Effector memory CD8-positive, alpha-beta T cell (primary cell): Measurements from ENCODE around the gene NTSR1.

ENCODE experiments used
- ATAC-seq: fragments of 150-1000 bp; cut with Tn5 transposase; replicated peaks from 2 replicates; pipeline ENCODE4 v1.10.0; 2021; ENCODE audit warnings: mild to moderate bottlenecking, moderate library complexity
- DNase-seq, 3 experiments: peaks; one replicate each; pipeline ENCODE4 v3.0.0; 2021
- H3K27ac Mint-ChIP-seq, 2 donors: one replicate each; pipeline ENCODE4 v1.8.0; 2022; ENCODE audit warnings: mild to moderate bottlenecking in 2 of 2, mixed read lengths in 2 of 2, moderate library complexity in 2 of 2
- H3K27me3 Mint-ChIP-seq, 2 donors: one replicate each; pipeline ENCODE4 v1.8.0; 2022; ENCODE audit warnings: mixed read lengths in 2 of 2
- H3K36me3 Mint-ChIP-seq: one replicate; pipeline ENCODE4 v1.8.0; 2022; ENCODE audit warnings: mild to moderate bottlenecking, moderate library complexity, mixed read lengths; ENCODE audit not compliant: insufficient read depth
- H3K4me1 Mint-ChIP-seq, 2 donors: one replicate each; pipeline ENCODE4 v1.8.0; 2022; ENCODE audit warnings: low read depth in 2 of 2, mixed read lengths in 2 of 2
- H3K4me3 Mint-ChIP-seq, 2 donors: one replicate each; pipeline ENCODE4 v1.8.0; 2022; ENCODE audit warnings: mild to moderate bottlenecking in 2 of 2, mixed read lengths in 2 of 2, moderate library complexity in 2 of 2
- H3K9me3 Mint-ChIP-seq, 2 donors: one replicate each; pipeline ENCODE4 v1.8.0; 2022; ENCODE audit warnings: mixed read lengths in 2 of 2

NTSR1 gene

GRCh38 chr20:62790075-62790474 is 81.4 kb downstream of the NTSR1 start:
- no peak for DNase-seq
- peaks cover 10 to 21% of the 10 kb centered on the region in 2 donors for H3K4me1 Mint-ChIP-seq
- no peak overlapping the region for H3K27ac Mint-ChIP-seq
- no peaks in the 10 kb centered on the region for H3K27me3 Mint-ChIP-seq
- H3K36me3 Mint-ChIP-seq = peaks cover 20% of the 10 kb centered on the region
- ATAC-seq = no peak
- no peak overlapping the region for H3K4me3 Mint-ChIP-seq
- H3K9me3 Mint-ChIP-seq = no peaks in the 10 kb centered on the region

DNA sequence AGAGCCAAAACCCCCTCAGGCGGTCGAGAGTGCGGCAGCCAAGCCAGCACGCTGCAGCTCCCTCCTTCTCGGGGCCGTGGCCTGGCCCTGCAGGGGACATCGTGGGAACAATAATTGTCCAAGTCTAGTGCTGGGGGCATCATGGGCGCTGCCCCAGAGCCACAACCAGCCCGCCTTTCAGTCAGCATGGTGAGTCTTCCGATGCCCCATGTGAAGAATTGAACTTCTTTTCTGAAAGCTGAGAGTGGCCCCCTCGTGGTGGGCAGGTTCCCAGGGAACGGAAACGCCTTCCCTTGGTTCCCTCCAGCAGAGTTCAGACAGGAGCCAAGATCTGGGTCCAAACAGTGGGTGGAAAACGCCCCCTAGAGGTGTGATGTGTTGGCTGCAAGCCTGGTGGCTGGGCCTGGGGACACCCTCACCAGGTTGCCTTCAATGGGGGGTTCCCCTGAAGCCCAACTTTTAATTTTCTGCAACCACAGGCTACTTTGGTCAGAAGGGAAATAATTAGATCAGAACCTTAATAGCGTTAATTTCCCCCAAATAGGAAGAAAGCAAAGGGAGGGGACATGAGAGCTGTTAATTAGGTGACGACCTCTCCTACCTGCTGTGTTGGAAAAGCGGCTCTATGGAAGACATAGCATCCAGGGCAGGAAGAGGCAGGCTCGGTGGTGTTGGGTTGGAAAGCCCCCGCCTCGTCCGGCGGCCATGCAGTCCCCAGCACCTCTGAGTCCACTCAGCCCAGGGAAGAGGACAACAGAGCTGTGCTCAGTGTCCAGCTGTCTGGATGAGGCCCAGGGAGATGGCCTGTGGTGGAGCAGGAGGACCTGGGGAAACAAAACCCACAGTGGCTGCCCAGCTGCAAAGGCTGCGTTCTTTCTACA is 82.9 kb downstream of the NTSR1 start:
- H3K4me1 Mint-ChIP-seq = peaks cover 10 to 24% of the 10 kb centered on the region in 2 donors
- no peaks in the 10 kb centered on the region for H3K27me3 Mint-ChIP-seq
- DNase-seq (peak; percentile 50 to 62 (median 57)), ATAC-seq (no peak)
- H3K36me3 Mint-ChIP-seq = peaks cover 31% of the 10 kb centered on the region
- no peaks in the 10 kb centered on the region for H3K9me3 Mint-ChIP-seq
- peak overlapping the region; percentile 20 to 87 for H3K27ac Mint-ChIP-seq
- H3K4me3 Mint-ChIP-seq = peak overlapping the region in 1 of 2 donors; percentile 55

DNA sequence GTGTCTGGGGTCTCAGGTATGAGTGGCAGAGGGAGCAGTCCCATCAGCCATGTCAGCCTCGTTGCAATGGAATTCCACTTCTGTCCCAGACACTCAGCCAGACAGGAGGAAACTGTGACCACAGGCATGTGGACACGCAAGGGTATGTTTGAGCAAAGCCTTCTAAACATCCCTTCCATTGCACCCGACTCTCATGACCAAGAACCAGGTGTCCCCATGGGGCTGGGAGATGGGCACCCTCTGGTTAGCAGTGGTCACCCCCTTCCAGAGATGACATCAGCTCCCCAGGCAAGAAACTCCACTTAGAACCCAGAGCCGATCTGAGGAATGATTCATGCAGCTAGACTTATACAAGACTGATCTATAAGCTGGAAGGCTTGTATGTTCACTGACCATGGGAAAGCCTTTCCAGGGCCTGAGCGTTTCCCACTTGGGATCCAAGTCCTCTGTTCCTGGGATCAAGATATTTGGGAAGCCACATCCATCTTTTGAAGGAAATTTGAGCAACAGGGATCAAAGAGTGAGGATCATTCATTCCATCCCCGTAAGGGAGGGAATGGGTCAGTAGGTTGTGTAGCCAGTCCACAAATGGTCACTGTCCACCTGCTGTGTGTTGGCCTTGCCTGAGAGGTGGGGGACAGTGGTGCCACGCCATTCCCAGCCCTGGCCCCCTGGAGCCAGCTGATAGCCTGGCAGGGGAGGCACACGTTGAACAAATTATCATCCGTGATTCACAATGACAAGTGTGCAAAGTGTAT is 83.7 kb downstream of the NTSR1 start:
- H3K9me3 Mint-ChIP-seq = no peaks in the 10 kb centered on the region
- peak overlapping the region; percentile 89 to 90 for H3K4me3 Mint-ChIP-seq

DNA sequence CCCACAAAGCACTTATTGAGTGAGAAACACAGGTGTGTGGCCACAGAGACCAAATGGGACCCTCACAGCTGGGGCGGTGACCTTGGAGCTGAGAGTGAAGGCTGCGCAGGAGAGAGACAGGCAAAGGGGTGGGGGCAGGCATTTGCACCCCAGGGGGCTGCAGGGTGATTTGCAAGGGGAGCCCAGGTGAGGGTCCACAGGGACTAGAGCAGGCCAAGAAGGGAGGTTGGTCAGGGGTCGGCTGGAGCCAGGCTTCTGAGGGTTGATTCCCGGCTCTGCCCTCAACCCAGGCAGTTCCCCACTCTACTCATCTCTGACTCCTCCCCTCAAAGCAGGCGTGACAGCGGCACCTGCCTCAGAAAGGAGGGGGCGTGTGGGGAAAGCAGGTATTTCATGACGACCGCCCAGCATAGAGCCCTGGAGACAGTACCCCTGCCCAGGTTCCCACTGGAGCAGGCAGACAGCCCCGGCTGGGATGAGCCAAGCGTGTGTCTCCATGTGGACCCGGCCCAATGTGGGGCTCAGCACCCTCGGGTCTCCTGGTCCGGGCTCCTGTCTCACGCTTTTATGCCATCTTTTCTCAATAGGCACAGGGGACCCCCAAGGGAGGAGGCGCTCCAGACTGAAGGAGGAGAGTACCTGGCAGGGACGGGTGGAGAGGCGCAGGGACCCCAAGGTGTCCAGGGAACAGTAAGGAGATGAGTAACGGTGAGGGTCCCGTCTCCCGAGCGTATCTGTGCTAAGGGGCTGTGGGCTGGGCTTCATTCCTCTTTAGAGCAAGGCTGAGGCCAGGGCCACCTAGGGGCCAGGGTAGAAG is 84.5 kb downstream of the NTSR1 start:
- Mint-ChIP-seq H3K4me3 (peak overlapping the region; percentile 89 to 90), H3K27me3 (no peaks in the 10 kb centered on the region), H3K4me1 (peaks cover 23 to 34% of the 10 kb centered on the region in 2 donors), H3K27ac (peak overlapping the region; percentile 96 to 97), H3K9me3 (no peaks in the 10 kb centered on the region), H3K36me3 (peaks cover 36% of the 10 kb centered on the region)
- DNase-seq (no peak), ATAC-seq (no peak)

More for the DNA sequence above, 83.7 kb downstream of the NTSR1 start:
- H3K27me3 Mint-ChIP-seq = no peaks in the 10 kb centered on the region
- H3K36me3 Mint-ChIP-seq = peaks cover 36% of the 10 kb centered on the region
- H3K27ac Mint-ChIP-seq = peak overlapping the region; percentile 96 to 97
- ATAC-seq (no peak), DNase-seq (no peak)
- H3K4me1 Mint-ChIP-seq = peaks cover 15 to 28% of the 10 kb centered on the region in 2 donors

- ATAC-seq (no peak), DNase-seq (no peak)
- H3K9me3 Mint-ChIP-seq = no peaks in the 10 kb centered on the region
- peak overlapping the region; percentile 96 to 97 for H3K27ac Mint-ChIP-seq
- peaks cover 28 to 38% of the 10 kb centered on the region in 2 donors for H3K4me1 Mint-ChIP-seq
- peak overlapping the region; percentile 89 to 90 for H3K4me3 Mint-ChIP-seq
- H3K27me3 Mint-ChIP-seq = no peaks in the 10 kb centered on the region
- H3K36me3 Mint-ChIP-seq = peaks cover 36% of the 10 kb centered on the region
Measured at GRCh38 chr20:62793757-62794006, 85.0 kb downstream of the NTSR1 start.

- no peaks in the 10 kb centered on the region for H3K9me3 Mint-ChIP-seq
- peaks cover 29 to 38% of the 10 kb centered on the region in 2 donors for H3K4me1 Mint-ChIP-seq
- H3K27me3 Mint-ChIP-seq = no peaks in the 10 kb centered on the region
- ATAC-seq = peak; percentile 74
- H3K4me3 Mint-ChIP-seq = peak overlapping the region; percentile 89 to 90
- peak overlapping the region; percentile 96 to 97 for H3K27ac Mint-ChIP-seq
- peaks cover 36% of the 10 kb centered on the region for H3K36me3 Mint-ChIP-seq
- DNase-seq = peak; percentile 91 to 98 (median 93)
Measured at GRCh38 chr20:62794007-62794724, 85.5 kb downstream of the NTSR1 start.

GRCh38 chr20:62795023-62795761 is 86.6 kb downstream of the NTSR1 start:
- no peak for ATAC-seq
- Mint-ChIP-seq H3K4me1 (peaks cover 29 to 38% of the 10 kb centered on the region in 2 donors), H3K4me3 (peak overlapping the region; percentile 89 to 90), H3K27ac (peak overlapping the region; percentile 96 to 97), H3K36me3 (peaks cover 40% of the 10 kb centered on the region), H3K27me3 (no peaks in the 10 kb centered on the region), H3K9me3 (no peaks in the 10 kb centered on the region)
- peak; percentile 47 to 53 (median 51) for DNase-seq

GRCh38 chr20:62796699-62797491 is 88.3 kb downstream of the NTSR1 start:
- peaks cover 24 to 33% of the 10 kb centered on the region in 2 donors for H3K4me1 Mint-ChIP-seq
- H3K27me3 Mint-ChIP-seq = no peaks in the 10 kb centered on the region
- peak overlapping the region in 1 of 2 donors; percentile 88 for H3K27ac Mint-ChIP-seq
- H3K4me3 Mint-ChIP-seq = peak overlapping the region; percentile 88
- DNase-seq = no peak
- ATAC-seq = no peak
- H3K36me3 Mint-ChIP-seq = peaks cover 40% of the 10 kb centered on the region
- H3K9me3 Mint-ChIP-seq = no peaks in the 10 kb centered on the region

GRCh38 chr20:62797671-62798532 is 89.3 kb downstream of the NTSR1 start:
- DNase-seq (no peak), ATAC-seq (no peak)
- Mint-ChIP-seq H3K4me3 (peak overlapping the region; percentile 88), H3K27me3 (no peaks in the 10 kb centered on the region), H3K36me3 (peaks cover 38% of the 10 kb centered on the region), H3K4me1 (peaks cover 24 to 29% of the 10 kb centered on the region in 2 donors), H3K27ac (peak overlapping the region; percentile 38 to 88), H3K9me3 (no peaks in the 10 kb centered on the region)

DNA sequence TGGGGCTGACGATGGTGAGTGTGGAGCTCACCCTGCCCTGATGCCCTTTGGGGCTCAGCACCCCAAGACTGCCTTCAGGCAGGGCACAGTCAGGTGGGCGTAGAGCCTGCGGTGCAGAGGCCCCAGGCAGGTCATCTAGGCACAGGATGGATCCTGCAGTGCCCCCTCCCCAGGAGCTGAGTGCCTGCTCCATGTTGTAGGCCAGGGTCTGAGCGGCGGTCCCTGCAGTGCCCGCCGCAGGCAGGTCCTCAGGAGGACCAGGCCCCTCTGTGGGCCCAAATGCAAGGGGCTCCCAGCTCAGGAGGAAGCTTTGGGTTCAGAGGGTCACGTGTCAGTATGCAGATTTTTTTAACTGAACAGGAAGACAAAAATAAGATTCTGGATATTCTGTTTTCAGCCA is 90.4 kb downstream of the NTSR1 start:
- H3K27ac Mint-ChIP-seq = no peak overlapping the region
- peaks cover 38% of the 10 kb centered on the region for H3K36me3 Mint-ChIP-seq
- ATAC-seq = no peak
- H3K4me3 Mint-ChIP-seq = no peak overlapping the region
- no peak for DNase-seq
- H3K9me3 Mint-ChIP-seq = no peaks in the 10 kb centered on the region
- peaks cover 22 to 26% of the 10 kb centered on the region in 2 donors for H3K4me1 Mint-ChIP-seq
- no peaks in the 10 kb centered on the region for H3K27me3 Mint-ChIP-seq

DNA sequence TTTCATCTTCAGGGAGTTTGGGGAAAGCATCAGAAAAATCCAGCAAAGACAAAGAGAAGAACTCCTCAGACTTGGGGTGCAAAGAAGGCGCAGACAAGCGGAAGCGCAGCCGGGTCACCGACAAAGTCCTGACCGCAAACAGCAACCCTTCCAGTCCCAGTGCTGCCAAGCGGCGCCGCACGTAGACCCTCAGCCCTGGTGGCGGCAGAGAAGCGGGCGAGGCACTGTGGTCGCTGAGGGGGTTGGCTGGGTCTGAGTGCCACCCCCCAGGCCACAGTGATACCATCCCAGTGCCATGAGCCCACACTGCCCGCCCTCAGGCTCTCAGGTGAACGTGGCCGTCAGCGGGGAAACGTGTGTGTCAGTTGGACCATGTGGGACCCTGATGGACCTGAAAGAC is 90.8 kb downstream of the NTSR1 start:
- H3K27me3 Mint-ChIP-seq = no peaks in the 10 kb centered on the region
- H3K9me3 Mint-ChIP-seq = no peaks in the 10 kb centered on the region
- no peak overlapping the region for H3K27ac Mint-ChIP-seq
- peaks cover 25 to 28% of the 10 kb centered on the region in 2 donors for H3K4me1 Mint-ChIP-seq
- peaks cover 38% of the 10 kb centered on the region for H3K36me3 Mint-ChIP-seq
- ATAC-seq (no peak), DNase-seq (no peak)
- H3K4me3 Mint-ChIP-seq = no peak overlapping the region
